WI38 (cell line): ENCODE data around the gene TRMT1.
A peak's percentile ranks its signal among the peaks of the same experiment; 100 is the strongest.

Experiments
- H3K4me3 ChIP-seq: 2 replicates; pipeline ENCODE4 v1.5.1; 2011; ENCODE audit warnings: low read depth, mild to moderate bottlenecking, control low read depth, low read length
- CTCF ChIP-seq: IDR thresholded peaks from 2 replicates; pipeline ENCODE4 v1.5.1; 2012; ENCODE audit warnings: low read depth, mild to moderate bottlenecking, control low read depth, low read length

TRMT1 gene

GRCh38 chr19:13089139-13089856 is 27.2 kb downstream of the TRMT1 start:
- peak; percentile 23; the same call in 1 of the 2 replicates for TF ChIP-seq CTCF
- H3K4me3 ChIP-seq: no peak overlapping the region

DNA sequence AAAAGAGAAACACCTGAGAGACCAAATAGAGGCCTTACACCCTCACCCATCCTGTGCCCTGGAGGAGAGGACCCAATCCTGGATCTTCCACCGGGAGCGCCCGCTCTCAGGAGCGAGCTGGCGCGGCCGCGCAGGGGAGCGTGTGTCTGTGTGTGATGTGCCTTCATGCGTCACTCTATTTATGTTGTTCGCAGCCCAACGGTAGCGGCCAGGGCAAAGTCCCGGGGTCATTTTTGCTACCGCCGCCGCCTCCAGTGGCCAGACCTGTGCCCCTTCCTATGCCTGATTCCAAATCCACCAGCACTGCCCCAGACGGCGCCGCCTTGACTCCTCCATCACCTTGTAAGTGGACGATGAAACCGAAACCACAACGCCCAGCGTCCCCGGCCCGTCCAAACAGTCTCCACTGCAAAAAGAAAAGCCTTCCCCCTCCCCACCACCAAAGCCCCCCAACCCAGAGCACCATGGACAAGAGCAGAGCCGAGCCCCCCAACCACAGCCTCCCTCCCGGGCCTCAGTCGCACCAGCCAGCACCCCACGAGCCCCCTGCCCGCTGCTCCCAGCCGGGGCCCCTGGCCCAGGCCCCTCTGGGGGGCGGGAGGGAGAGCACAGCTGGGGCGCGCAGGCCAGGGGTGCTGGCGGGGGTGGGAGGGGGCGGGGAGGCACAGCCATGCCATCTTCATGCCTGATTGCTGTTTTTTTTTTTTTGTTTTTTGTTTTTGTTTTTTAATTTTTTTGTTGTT is 28.6 kb downstream of the TRMT1 start:
- no peak for TF ChIP-seq CTCF

GRCh38 chr19:13087295-13087694 is 29.2 kb downstream of the TRMT1 start:
- H3K4me3 ChIP-seq: no peak overlapping the region
- TF ChIP-seq CTCF: no peak

More for the DNA sequence above, 28.6 kb downstream of the TRMT1 start:
- no peak overlapping the region for H3K4me3 ChIP-seq

DNA sequence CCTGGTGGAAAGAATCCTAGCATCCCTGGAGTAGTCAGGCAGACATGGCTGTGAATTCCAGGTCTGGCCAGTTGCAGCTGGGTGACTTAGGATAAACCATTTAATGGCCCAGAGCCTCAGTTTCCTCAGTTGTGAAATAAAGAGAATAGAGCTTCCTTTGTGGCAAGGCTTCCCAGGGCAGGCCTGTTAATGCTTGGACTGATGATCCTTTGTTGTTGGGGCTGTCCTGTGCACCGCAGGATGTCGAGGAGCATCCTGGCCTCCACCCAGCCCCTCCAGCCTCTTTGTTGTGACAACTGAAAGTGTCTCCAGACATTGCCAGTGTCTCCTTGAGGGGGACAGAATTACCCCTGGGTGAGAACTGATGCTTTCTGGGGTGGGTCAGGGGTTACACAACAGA is 30.2 kb downstream of the TRMT1 start:
- no peak for TF ChIP-seq CTCF
- H3K4me3 ChIP-seq: no peak overlapping the region

GRCh38 chr19:13085666-13086065 is 30.9 kb downstream of the TRMT1 start:
- no peak overlapping the region for H3K4me3 ChIP-seq
- no peak for TF ChIP-seq CTCF

GRCh38 chr19:13083627-13084026 is 32.9 kb downstream of the TRMT1 start:
- no peak overlapping the region for H3K4me3 ChIP-seq
- TF ChIP-seq CTCF: no peak

DNA sequence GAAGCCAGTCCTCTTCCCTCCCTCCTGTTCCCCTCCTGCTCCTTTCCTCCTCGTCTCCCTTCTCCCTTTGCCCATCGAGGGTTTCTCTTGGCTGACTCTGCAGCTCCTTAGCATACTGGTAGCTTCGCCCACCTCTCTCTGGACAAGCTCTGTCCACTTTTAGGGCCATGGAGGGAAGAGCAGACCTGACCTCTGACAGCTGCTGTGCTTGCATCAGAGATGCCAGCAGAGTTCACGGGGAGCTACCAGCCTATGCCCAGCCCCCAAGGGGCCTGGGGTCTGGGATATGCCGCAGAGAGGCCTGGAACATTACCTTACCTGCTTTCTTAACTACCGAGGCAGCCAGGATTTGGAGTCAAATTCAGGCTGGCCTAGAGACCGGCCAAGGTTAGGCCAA is 33.5 kb downstream of the TRMT1 start:
- TF ChIP-seq CTCF: no peak
- no peak overlapping the region for H3K4me3 ChIP-seq
